Measurements from ENCODE around the gene HHAT.

DNA sequence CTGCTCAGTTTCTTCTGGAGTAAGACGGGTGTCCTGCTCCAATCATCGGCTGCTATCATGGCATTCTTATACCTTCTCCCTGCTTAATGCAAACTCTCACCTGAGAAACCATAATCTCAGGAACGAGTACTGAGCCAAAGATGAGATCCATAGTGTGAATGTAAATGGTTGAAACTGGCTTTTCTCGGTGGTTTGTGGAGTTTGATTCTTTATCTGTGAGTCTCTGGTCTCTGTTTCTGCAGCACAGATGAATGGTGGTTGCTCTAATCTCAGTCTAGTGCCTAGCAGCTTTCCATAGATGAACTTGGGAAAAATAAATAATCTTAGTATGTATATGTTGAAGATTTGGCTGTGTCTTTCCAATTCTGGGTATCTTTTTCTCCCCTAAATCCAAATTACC, 274.4 kb downstream of the HHAT start:
- TF ChIP-seq GATA2 (IDR thresholded peaks at IDR 0.05; ENCODE audit: low read depth, low read length) (no peak), GATA3 (IDR thresholded peaks at IDR 0.05; ENCODE audit: low read depth, low read length) (no peak)

All from SH-SY5Y (cell line).